BJ (cell line): Measurements from ENCODE around the gene RFX5. TPM values are rescaled to one million over a fixed set of nuclear protein-coding genes. Genes with fewer than 3 reads are reported as not detected.

ENCODE experiments used
- CTCF ChIA-PET: fragments of 350-600 bp; formaldehyde crosslinking; extraction: SDS; loops from one replicate; lab custom pipeline; 2021; ENCODE audit warnings: antibody characterized with exemption, inconsistent platforms; lab: Yijun Ruan, JAX
- POLR2A ChIA-PET: fragments of 300-600 bp; sonication (Branson Sonifier 250); formaldehyde crosslinking; extraction: SDS; loops from one replicate; lab custom pipeline; 2021; ENCODE audit warnings: antibody characterized with exemption; lab: Charles Lee
- DNase-seq: peaks from one replicate; pipeline ENCODE4 v3.0.0-alpha.2; 2011; ENCODE audit warnings: low read depth
- H3K27me3 ChIP-seq: 2 replicates; pipeline ENCODE4 v1.6.0; 2011; ENCODE audit warnings: low read length; ENCODE audit not compliant: control insufficient read depth, insufficient read depth
- H3K36me3 ChIP-seq: 2 replicates; pipeline ENCODE4 v1.5.1; 2011; ENCODE audit warnings: low read length; ENCODE audit not compliant: control insufficient read depth, insufficient read depth
- H3K4me3 ChIP-seq: 2 replicates; pipeline ENCODE4 v1.5.1; 2011; ENCODE audit warnings: low read depth, mild to moderate bottlenecking, control low read depth, low read length
- polyA plus RNA-seq: library from polyadenylated mRNA; depleted of rRNA; stranded (reverse); fragments of >200 nt; gene quantifications from 2 replicates; pipeline ENCODE4 v1.2.3, GENCODE V29; 2011
- TF ChIP-seq, protein P1 (sequence below): IDR thresholded peaks from 2 replicates; pipeline ENCODE4 v1.5.1; 2011; ENCODE audit warnings: low read depth, mild to moderate bottlenecking, control low read depth, inconsistent platforms, low read length, moderate library complexity; ENCODE audit not compliant: insufficient read depth

Gene RFX5
- polyA plus RNA-seq, 1 experiment, result 29.9 TPM

GRCh38 chr1:151368393-151369301, 21.6 kb upstream of the RFX5 start:
- ChIA-PET POLR2A (no interaction called here), CTCF (interaction anchor here (0.8 to 0.9 kb wide), 2 partner anchors 8 to 28 kb away, joined by 3 read pairs; no protein-coding TSS in a partner anchor)
- peaks cover 7% of the 10 kb centered on the region; the same call in 1 of the 2 replicates for H3K36me3 ChIP-seq
- H3K4me3 ChIP-seq, result no peak overlapping the region
- H3K27me3 ChIP-seq, result no peaks in the 10 kb centered on the region
- TF ChIP-seq, protein P1, sequence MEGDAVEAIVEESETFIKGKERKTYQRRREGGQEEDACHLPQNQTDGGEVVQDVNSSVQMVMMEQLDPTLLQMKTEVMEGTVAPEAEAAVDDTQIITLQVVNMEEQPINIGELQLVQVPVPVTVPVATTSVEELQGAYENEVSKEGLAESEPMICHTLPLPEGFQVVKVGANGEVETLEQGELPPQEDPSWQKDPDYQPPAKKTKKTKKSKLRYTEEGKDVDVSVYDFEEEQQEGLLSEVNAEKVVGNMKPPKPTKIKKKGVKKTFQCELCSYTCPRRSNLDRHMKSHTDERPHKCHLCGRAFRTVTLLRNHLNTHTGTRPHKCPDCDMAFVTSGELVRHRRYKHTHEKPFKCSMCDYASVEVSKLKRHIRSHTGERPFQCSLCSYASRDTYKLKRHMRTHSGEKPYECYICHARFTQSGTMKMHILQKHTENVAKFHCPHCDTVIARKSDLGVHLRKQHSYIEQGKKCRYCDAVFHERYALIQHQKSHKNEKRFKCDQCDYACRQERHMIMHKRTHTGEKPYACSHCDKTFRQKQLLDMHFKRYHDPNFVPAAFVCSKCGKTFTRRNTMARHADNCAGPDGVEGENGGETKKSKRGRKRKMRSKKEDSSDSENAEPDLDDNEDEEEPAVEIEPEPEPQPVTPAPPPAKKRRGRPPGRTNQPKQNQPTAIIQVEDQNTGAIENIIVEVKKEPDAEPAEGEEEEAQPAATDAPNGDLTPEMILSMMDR, result no peak
- DNase-seq, result no peak

DNA sequence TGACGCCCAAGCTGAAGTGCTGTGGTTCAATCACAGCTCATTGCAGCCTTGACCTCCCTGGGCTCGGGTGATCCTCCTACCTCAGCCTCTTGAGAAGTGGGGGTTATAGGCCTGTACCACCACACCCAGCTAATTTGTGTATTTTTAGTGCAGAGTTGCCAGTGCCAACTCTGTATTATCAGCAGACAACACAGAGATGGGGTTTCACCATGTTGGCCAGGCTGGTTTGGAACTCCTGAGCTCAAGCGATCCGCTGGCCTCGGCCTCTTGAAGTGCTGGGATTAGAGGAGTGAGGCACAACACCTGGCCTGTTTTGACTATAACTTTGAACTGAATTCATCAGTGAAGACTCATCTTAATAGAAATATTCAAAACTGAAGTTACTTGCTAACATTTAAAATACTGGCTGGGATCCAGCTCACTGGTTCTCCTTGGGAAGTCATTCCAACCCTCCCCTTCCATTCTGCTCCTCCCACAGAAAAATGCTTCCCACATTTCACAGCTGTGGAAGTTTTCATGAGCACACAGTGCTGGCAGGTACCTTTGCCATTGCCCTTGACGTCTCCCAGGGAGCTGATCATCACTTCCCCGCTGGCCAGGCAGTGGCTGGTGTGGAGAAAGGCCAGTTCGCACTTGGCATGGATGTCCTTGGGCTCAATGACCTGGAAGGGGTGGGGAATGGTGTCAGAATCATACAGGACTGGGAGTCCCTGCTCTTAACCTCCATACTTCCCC, 20.8 kb upstream of the RFX5 start:
- Histone ChIP-seq H3K4me3 (no peak overlapping the region), H3K36me3 (peaks cover 7% of the 10 kb centered on the region; the same call in 1 of the 2 replicates), H3K27me3 (no peaks in the 10 kb centered on the region)
- TF ChIP-seq, protein P1, result no peak
- DNase-seq, result no peak
- POLR2A ChIA-PET, result no interaction called here
- CTCF ChIA-PET, result interaction anchor here (0.8 kb wide), 1 partner anchor 27 kb away, joined by 3 read pairs; no protein-coding TSS in a partner anchor

- DNase-seq, result no peak
- ChIA-PET POLR2A (no interaction called here), CTCF (interaction anchor here (1.2 to 1.9 kb wide), 2 partner anchors 10 to 64 kb away, joined by 4 to 7 read pairs; no protein-coding TSS in a partner anchor)
- Histone ChIP-seq H3K36me3 (peaks cover 7% of the 10 kb centered on the region; the same call in 1 of the 2 replicates), H3K4me3 (no peak overlapping the region), H3K27me3 (no peaks in the 10 kb centered on the region)
- TF ChIP-seq, protein P1, result no peak
Observed at GRCh38 chr1:151364996-151365395, 17.9 kb upstream of the RFX5 start.

GRCh38 chr1:151362308-151363155, 15.5 kb upstream of the RFX5 start:
- H3K4me3 ChIP-seq, result no peak overlapping the region
- peaks cover 4% of the 10 kb centered on the region; the same call in 1 of the 2 replicates for H3K36me3 ChIP-seq
- POLR2A ChIA-PET, result no interaction called here
- CTCF ChIA-PET, result no interaction called here
- TF ChIP-seq, protein P1, result no peak
- DNase-seq, result no peak
- no peaks in the 10 kb centered on the region for H3K27me3 ChIP-seq
